Fibroblast of skin of left biceps (primary cell): ENCODE results near the gene MDM4.
A peak's percentile ranks its signal among the peaks of the same experiment; 100 is the strongest.
"Not testable (repeated sequence)": the region's sequence is repeated elsewhere in the genome, so short reads cannot be mapped to it uniquely, and the experiment has no call there.

Experiments used
- DNase-seq, 2 experiments: peaks; one replicate each; pipeline ENCODE4 v3.0.0-alpha.2; 2013; ENCODE audit warnings: low read depth in 2 of 2

The MDM4 gene

GRCh38 chr1:204517382-204517781, 1.2 kb downstream of the MDM4 start:
- DNase-seq = not testable (repeated sequence)

GRCh38 chr1:204520834-204521709, 4.9 kb downstream of the MDM4 start:
- DNase-seq = no peak

- DNase-seq = not testable (repeated sequence)
These were observed 5.8 kb downstream of the MDM4 start for GRCh38 chr1:204521941-204522521.

- DNase-seq = no peak
These were observed 7.5 kb downstream of the MDM4 start for GRCh38 chr1:204523605-204524215.

GRCh38 chr1:204524986-204525385, 8.8 kb downstream of the MDM4 start:
- DNase-seq = no peak

GRCh38 chr1:204528241-204528640, 12.0 kb downstream of the MDM4 start:
- no peak for DNase-seq

- no peak for DNase-seq
These were observed 12.5 kb downstream of the MDM4 start for GRCh38 chr1:204528677-204529076.

- no peak for DNase-seq
These were observed 13.2 kb downstream of the MDM4 start for GRCh38 chr1:204529371-204529895.

GRCh38 chr1:204530932-204531331, 14.7 kb downstream of the MDM4 start:
- no peak for DNase-seq

- DNase-seq = no peak
These were observed 16.6 kb downstream of the MDM4 start for GRCh38 chr1:204532832-204533231.

- DNase-seq = no peak
These were observed 25.4 kb downstream of the MDM4 start for GRCh38 chr1:204541626-204542025.

GRCh38 chr1:204544321-204544720, 28.1 kb downstream of the MDM4 start:
- no peak for DNase-seq

- DNase-seq = peak in 1 of 2 experiments; percentile 4
These were observed 29.0 kb downstream of the MDM4 start for GRCh38 chr1:204545202-204545601.

- DNase-seq = no peak
These were observed 29.7 kb downstream of the MDM4 start for GRCh38 chr1:204545881-204546280.

- DNase-seq = no peak
These were observed 32.1 kb downstream of the MDM4 start for GRCh38 chr1:204548265-204548664.

GRCh38 chr1:204549313-204549712, 33.1 kb downstream of the MDM4 start:
- DNase-seq = no peak

- no peak for DNase-seq
These were observed 34.7 kb downstream of the MDM4 start for GRCh38 chr1:204550926-204551325.

GRCh38 chr1:204556458-204557052, 40.3 kb downstream of the MDM4 start:
- no peak for DNase-seq

GRCh38 chr1:204558467-204558866, 42.3 kb downstream of the MDM4 start:
- no peak for DNase-seq

- DNase-seq = not testable (repeated sequence)
These were observed 43.8 kb downstream of the MDM4 start for GRCh38 chr1:204560002-204560401.

- peak in 1 of 2 experiments; percentile 4 for DNase-seq
These were observed 44.5 kb downstream of the MDM4 start for GRCh38 chr1:204560590-204561150.
